Parathyroid adenoma (tissue), 2 donors: Measurements from ENCODE around the gene ARSG.
"Not testable (repeated sequence)": the region's sequence is repeated elsewhere in the genome, so short reads cannot be mapped to it uniquely, and the experiment has no call there.

ENCODE experiments used
- H2AFZ ChIP-seq: fragments of 300-600 bp; sonication (generic); one replicate; pipeline ENCODE4 v1.7.0; 2017; ENCODE audit warnings: antibody characterized with exemption, mild to moderate bottlenecking
- H3K27ac ChIP-seq: fragments of 300-600 bp; sonication (generic); one replicate; pipeline ENCODE4 v1.7.0; 2017
- H3K27me3 ChIP-seq: fragments of 300-600 bp; sonication (generic); one replicate; pipeline ENCODE4 v1.7.0; 2017; ENCODE audit warnings: low read length; ENCODE audit not compliant: control insufficient read depth, insufficient read depth
- H3K36me3 ChIP-seq: fragments of 300-600 bp; sonication (generic); one replicate; pipeline ENCODE4 v1.7.0; 2017; ENCODE audit warnings: low read length; ENCODE audit not compliant: control insufficient read depth, insufficient read depth
- H3K4me1 ChIP-seq: fragments of 300-600 bp; sonication (generic); one replicate; pipeline ENCODE4 v1.7.0; 2017; ENCODE audit warnings: control low read depth
- H3K4me2 ChIP-seq: fragments of 300-600 bp; sonication (generic); one replicate; pipeline ENCODE4 v1.7.0; 2017; ENCODE audit warnings: low read length
- H3K4me3 ChIP-seq: fragments of 300-600 bp; sonication (generic); one replicate; pipeline ENCODE4 v1.7.0; 2017; ENCODE audit warnings: low read depth, low read length
- H3K79me2 ChIP-seq: fragments of 300-600 bp; sonication (generic); one replicate; pipeline ENCODE4 v1.7.0; 2017; ENCODE audit warnings: control low read depth
- H3K9ac ChIP-seq: fragments of 300-600 bp; sonication (generic); one replicate; pipeline ENCODE4 v1.7.0; 2017; ENCODE audit warnings: mild to moderate bottlenecking
- H3K9me3 ChIP-seq: fragments of 300-600 bp; sonication (generic); one replicate; pipeline ENCODE4 v1.7.0; 2017; ENCODE audit warnings: low read length; ENCODE audit not compliant: control insufficient read depth
- CTCF ChIP-seq: fragments of 300-600 bp; sonication (generic); IDR thresholded peaks from one replicate; pipeline ENCODE4 v1.7.0; 2017; ENCODE audit warnings: antibody characterized with exemption, mild to moderate bottlenecking
- donor health status: primary hyperparathyroidism.

ARSG gene

GRCh38 chr17:68328676-68329075 lies 37.4 kb downstream of the ARSG start:
- H3K9ac ChIP-seq = no peak overlapping the region
- H2AFZ ChIP-seq = no peak overlapping the region
- no peaks in the 10 kb centered on the region for H3K4me1 ChIP-seq
- H3K27ac ChIP-seq = no peak overlapping the region
- H3K9me3 ChIP-seq = no peaks in the 10 kb centered on the region
- H3K27me3 ChIP-seq = no peaks in the 10 kb centered on the region
- no peak for TF ChIP-seq CTCF
- no peak overlapping the region for H3K4me2 ChIP-seq
- H3K36me3 ChIP-seq = no peaks in the 10 kb centered on the region
- no peaks in the 10 kb centered on the region for H3K79me2 ChIP-seq
- no peak overlapping the region for H3K4me3 ChIP-seq

- H3K4me1 ChIP-seq = no peaks in the 10 kb centered on the region
- no peak overlapping the region for H3K4me3 ChIP-seq
- no peaks in the 10 kb centered on the region for H3K27me3 ChIP-seq
- no peak overlapping the region for H2AFZ ChIP-seq
- no peak for TF ChIP-seq CTCF
- H3K4me2 ChIP-seq = no peak overlapping the region
- H3K9ac ChIP-seq = no peak overlapping the region
- no peaks in the 10 kb centered on the region for H3K36me3 ChIP-seq
- no peaks in the 10 kb centered on the region for H3K79me2 ChIP-seq
- no peaks in the 10 kb centered on the region for H3K9me3 ChIP-seq
- no peak overlapping the region for H3K27ac ChIP-seq
These were observed 38.0 kb downstream of the ARSG start for GRCh38 chr17:68329331-68329730.

GRCh38 chr17:68331932-68332331 lies 40.6 kb downstream of the ARSG start:
- H2AFZ ChIP-seq, H3K4me3 ChIP-seq, H3K9ac ChIP-seq, H3K4me2 ChIP-seq, H3K9me3 ChIP-seq, H3K27me3 ChIP-seq, H3K79me2 ChIP-seq, H3K27ac ChIP-seq, H3K4me1 ChIP-seq, H3K36me3 ChIP-seq: not testable (repeated sequence)

- Histone ChIP-seq H3K4me2 (no peak overlapping the region), H3K27me3 (no peaks in the 10 kb centered on the region), H3K79me2 (no peaks in the 10 kb centered on the region), H3K4me1 (no peaks in the 10 kb centered on the region), H3K27ac (no peak overlapping the region), H3K9me3 (no peaks in the 10 kb centered on the region), H3K36me3 (no peaks in the 10 kb centered on the region), H3K4me3 (no peak overlapping the region), H3K9ac (no peak overlapping the region), H2AFZ (no peak overlapping the region)
- TF ChIP-seq CTCF = no peak
These were observed 43.1 kb downstream of the ARSG start for GRCh38 chr17:68334393-68334792.

- no peak for TF ChIP-seq CTCF
- Histone ChIP-seq H3K4me1 (no peaks in the 10 kb centered on the region), H3K9me3 (no peaks in the 10 kb centered on the region)
These were observed 50.2 kb downstream of the ARSG start for GRCh38 chr17:68341482-68341881.

More at GRCh38 chr17:68341482-68341881, 50.2 kb downstream of the ARSG start:
- no peak overlapping the region for H3K9ac ChIP-seq
- H3K27me3 ChIP-seq = no peaks in the 10 kb centered on the region
- no peak overlapping the region for H3K4me3 ChIP-seq
- H3K36me3 ChIP-seq = no peaks in the 10 kb centered on the region
- no peaks in the 10 kb centered on the region for H3K79me2 ChIP-seq
- no peak overlapping the region for H3K27ac ChIP-seq
- no peak overlapping the region for H2AFZ ChIP-seq
- no peak overlapping the region for H3K4me2 ChIP-seq
